ENCODE results near the gene HOXC12.

HOXC12 gene

DNA sequence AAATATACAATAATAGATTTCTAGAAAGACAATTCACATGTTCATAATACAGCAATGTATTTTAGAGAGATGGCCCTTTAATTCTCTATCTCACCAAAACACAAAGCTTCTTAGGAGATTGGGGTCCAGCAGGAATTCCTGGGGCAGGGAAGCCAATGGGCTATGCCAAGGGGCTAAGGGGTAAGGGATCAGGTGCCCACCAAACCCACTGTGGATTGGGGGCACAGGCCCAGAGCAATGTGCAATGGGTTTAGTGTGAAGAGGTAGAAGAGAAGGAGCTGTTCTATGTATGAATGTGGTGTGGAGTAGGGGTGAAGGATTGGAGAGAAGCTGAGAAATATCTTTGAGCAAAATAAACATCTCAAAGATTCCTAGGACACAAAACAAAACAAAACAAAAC is 13.5 kb upstream of the HOXC12 start:
- no peak for FAIRE-seq

DNA sequence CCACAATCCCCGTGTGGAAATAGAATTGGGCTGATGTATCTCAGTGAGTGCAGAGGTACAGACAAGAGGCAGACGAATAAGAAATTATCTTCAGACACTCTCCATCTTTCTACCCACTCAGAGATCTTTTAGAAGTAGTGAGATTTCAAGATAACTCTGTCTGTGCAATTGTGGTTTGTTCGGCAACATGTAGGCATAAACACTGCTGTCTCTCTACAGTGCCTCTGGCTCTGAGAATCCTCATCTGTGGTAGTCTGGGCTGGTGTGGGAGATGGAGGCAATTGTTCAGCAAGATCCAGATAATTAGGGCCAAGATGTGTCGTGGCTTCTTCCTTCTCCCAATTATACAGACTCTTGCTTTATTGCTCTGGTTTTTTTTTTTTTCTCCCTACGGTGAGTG is 13.0 kb upstream of the HOXC12 start:
- FAIRE-seq: no peak

DNA sequence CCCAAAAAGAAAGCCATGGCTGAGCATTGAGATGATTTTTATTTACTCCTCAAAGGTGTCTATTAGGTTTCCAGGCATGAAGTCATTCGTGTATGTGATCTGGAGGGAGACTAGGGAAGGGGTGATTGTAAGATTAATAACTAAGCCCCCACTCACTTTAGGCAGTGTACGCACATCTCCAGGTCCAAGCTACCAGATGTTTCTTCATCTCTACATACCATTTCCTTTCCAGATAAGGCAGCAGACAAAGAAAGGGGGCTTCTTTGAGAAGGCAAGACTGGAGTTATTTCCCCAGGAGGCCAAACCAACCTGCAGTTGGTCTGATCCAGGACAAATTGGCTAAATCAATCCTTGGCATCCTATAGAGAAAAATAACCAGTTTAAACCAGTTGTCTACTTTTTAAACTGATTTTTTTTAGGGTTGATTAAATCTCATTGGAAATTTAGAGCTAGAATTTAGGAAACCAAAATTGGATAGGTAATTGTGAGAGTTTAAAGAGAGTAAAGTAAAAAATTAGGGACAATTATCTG is 12.2 kb upstream of the HOXC12 start:
- FAIRE-seq: no peak

DNA sequence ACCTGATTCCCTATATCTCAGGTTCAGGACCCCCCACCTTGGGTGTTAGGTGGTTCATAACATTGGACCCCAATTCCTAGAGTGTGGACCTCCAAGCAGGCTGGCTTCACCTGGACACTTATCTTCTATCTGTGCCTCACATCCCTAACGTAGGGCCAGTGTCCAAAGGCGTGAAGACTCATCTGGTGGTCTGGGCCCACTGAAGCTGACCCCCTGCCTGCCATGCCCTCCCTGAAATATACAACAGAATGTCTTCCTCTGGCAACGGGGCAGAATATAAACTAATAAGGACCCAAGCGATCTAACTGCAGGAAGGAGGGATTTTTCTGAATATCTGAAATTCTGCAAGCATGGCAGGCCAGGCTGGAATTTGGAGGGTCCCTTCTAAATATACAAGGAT is 10.5 kb upstream of the HOXC12 start:
- FAIRE-seq: no peak

DNA sequence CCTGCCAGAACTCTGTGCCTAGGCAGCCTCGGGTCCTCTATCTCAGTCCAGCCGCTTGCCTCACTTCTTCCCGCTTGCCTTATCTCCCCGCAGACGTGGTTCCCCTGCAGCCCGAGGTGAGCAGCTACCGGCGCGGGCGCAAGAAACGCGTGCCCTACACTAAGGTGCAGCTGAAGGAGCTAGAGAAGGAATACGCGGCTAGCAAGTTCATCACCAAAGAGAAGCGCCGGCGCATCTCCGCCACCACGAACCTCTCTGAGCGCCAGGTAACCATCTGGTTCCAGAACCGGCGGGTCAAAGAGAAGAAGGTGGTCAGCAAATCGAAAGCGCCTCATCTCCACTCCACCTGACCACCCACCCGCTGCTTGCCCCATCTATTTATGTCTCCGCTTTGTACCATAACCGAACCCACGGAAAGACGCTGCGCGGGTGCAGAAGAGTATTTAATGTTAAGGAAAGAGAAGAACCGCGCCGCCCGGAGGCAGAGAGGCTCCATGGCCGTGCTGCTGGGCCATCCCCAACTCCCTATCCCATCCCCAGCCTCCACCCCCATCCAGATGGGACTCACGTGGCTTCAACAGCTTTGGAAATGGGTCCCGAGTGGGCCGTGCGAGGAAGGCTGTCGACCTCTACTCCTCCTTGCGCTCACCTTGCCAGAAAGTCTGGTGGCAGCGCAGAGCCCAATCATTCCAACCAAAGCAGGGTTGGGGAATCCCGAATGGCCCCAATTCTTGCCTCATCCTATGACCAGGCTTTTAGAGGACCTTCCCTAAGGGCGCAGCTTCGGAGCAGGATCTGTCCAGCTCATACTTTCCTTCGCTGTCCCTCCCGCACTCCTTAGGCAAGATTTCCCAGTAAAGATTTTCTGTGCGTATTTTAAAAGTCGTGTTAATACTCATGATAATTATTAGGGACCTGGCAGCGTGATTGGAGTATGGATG is 9.5 kb upstream of the HOXC12 start:
- FAIRE-seq: no peak

DNA sequence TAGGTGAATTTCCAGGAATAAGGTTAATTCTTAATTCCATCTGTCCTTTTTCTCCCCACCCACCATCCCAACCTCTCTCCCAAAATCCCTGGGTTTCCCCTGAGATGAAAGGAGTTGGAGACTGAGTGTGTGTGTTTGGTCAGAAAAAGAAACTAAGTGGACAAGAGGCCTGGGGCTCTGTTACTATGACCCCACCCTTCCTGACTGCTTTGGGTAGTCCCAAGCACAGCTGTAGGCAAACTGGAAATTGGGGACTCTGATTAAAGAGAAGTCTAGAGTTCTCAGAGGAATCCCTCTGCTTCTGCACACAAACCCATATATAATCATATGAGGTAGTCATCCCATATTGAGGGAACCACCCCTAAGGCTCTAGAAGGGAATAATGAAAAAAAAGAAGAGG is 7.0 kb upstream of the HOXC12 start:
- FAIRE-seq: no peak

DNA sequence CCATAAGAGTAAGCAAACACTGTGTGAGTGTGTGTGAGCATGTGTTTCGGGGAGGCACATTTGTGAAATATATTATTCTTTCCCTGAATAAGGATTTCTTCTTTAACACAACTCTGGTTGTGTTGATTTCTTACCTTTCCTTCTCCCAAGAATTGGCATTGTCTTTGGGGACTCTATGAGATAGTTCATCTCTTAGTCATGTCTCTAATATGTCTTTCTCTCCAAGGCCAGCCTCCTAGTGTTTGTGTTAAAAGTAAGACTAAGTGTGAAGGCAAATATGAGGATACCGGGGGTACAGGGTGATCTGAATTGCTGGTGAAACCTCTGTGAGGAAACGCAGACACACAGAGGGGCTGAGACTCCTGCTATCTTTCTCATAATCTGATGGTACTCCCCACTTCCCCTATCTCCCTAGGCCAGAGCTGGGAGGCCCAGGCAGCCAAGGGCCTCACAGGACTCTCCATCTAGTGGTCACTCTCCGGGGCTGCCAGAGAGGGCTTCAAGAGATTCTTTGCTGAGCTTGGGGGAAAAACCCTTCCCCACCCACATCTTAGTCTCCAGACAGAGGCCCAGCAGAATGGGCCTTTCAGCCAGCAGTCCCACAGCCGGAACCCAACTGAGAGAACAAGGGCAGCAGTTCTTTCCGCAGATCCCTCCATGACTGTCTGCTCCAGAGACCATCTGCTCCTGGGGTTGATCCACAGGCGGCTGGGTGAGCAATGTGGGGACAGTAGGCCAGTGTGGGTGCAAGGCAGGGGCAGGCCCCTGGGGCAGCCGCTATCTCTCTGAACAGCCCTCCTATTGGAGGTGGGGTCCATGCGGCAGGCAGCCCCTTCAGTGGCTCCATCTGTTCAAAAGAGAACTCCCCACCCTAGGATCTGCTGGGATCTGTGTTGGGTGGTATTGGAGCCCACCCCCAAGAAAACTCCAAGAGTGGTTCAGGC is 5.8 kb upstream of the HOXC12 start:
- FAIRE-seq: no peak

DNA sequence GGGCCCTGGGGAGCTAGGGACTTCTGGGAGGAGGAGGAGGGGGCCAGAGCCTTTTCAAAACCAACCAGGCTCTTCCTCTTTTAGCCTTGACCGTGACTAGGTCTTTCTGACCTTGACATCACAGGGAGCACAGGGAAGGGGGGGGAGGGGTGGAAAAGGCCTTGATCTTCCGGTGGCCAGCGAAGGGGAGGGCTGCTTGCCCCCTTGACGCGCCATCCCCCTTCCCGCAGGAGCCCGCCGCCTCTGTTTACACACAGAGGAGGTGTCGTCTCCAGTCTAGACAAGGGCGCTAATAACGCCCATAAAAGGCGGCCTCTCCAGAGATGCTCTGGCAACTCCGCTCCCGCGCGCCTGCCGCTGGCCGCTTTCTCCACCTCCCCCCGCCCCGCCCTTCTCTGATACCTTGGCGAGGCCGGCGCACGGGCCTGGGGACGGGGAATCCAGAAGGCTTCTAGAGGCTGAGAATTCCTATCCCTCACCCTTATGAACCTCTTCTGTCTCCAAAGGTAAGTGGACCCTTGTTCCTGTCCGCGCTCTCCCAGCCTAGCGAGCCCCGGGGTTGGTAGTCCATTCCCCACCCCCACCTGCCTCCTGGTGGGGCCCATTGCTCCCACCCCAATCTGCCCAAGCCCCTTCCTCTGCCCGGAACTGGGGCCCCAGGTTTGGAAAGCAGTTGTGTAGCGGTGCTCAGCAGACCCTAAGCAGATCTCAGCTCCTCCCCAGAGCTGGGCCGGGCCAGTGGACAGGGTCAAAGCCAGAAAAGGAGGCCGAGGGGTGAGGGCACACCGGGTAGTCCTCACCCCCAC is 4.9 kb upstream of the HOXC12 start:
- FAIRE-seq: no peak

DNA sequence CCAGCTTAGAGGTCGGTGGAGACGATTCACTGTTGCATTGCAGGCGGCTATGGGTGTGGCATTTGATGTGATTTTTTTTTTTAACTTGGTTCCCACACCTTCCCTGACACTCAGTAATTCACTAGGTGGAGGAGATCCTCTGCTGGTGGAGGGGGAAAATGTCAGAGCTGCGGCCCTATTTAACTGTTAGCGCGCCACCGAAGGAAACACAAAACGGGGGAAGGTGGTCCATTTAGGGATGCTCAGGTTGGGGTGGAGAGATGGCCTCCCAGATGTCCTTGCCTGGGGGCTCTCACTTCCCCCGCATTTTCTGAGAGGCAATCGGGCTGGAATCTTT is 4.3 kb upstream of the HOXC12 start:
- no peak for FAIRE-seq

DNA sequence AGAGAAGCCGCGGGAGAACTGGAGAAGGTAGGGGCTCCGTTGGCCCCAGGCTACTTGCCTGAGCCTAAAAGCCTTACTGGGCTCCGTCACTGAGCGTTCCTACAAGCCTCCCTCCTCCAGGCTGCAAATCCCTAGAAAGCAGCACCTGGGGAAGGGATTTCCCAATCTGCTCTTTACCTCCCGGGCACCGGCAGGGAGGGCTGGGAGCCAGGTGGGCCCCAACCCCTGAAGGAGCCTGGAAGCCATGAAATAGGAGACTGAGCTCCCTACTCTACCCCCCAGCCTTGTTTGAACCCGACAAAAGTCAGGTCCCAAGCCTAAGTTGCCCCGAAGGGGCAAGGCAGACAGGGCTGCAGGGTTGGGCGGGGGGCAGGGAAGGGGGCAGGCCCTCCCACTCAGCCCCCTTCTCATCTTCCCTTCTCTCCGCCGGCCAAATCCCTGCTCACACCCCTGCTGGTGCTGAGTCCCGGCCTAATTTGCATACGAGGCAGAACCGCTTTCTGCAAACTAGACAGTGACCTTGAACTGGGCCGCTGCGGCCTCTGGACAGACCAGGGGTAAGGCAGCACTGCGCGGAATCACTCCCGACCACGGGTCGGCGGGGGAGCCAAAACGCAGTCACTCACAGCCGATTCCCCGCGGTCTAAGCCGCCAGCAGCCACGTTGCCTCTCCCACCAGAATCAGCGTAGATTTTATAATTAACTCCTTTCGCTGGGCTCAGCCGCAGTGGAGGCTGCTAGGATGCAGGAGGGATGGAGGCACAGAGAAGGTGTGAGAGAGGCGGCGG is 3.7 kb upstream of the HOXC12 start:
- FAIRE-seq: no peak

DNA sequence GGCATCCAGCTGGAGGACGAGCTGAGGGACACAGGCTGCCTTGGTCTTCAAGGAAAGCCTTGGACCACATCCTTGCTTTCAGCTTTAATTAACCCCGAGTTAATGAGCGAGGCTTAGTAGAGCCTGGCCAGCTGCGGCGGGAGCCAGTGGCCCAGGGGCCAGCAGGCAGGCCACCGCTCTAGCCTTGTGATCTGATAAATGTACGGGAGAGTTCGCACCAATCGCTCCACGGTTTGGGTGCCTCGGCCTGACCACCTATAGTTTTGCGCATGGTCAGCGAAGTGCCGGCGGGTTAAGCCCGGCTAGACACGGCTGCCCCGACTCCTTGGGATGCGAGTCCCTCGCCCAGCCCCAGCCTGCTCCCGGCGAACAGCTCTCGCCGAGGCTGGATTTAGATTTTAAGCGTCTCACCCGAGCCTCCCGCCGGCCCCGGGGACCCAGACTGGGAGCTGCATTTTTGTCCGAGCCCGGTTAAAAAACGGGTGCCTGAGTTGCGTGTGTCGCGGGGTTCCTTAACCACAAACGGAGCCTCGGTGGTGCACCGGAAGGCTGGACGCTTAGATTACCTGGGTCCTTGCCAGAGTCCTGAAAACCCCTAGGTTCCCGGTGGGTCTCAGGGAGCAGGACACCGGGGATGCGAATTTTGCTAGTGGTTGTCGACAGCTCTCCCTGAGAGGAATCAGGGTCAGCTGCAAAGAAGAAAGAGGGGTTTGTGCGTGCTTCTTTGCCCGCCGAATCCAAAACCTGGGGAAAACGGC is 2.9 kb upstream of the HOXC12 start:
- no peak for FAIRE-seq

DNA sequence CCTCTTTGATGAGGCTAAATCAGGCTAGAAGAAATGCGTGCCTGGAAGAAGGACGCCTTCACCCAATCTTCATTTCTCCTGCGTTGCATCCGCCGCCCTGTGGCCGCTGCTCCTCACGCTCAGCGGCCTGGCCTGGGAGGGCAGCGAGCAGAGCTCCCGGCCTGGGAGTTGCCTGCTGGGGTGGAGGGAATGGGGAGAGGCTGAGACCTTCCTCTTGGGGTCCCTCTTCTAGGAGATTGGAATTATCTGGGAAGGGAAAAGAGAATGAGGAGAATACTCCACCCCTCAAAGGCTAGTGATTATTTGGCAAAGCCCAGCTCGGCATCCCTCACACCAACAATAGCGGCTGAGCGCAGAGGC is 2.4 kb upstream of the HOXC12 start:
- FAIRE-seq: no peak

DNA sequence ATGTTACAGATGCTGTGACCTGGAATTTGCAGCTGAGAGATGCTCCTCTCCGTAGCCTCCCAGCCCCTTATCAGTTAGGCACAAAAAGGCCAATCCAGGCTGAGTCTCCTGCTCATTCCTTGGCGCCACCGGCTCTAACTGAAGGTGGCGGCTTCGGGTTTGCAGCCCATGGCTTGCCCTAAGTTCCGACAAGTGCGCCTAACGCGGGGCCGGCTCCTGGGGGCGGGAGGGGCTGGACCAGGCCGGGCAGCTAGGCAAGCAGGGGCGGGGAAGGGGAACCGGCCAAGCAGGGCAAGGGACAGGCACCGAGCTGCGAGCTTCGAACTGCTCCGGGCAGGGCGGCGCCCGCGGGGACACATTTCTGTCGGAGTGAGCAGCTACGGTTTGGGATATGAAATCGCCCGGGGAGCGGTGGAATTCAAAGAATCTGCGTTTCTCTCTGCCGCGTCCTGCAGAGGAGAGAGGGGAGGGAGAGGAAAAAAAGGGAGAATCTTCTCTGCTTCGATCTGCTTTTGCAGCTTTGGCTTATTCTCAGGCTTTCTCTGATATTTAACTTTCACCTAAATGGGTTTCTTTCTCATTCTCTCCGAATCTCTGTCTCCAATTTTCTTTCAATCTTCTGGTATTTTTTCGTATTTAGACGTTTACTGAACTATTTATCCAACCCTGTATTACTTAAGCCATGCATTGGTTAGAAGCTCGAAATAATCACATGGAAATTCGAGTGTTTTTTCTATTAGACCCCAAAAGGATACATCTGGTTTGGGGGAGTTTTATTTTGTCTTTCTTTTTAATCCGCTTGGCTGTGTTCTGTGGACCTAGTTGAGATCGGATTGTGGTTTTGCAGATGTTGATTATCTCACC is 1.6 kb upstream of the HOXC12 start:
- no peak for FAIRE-seq

DNA sequence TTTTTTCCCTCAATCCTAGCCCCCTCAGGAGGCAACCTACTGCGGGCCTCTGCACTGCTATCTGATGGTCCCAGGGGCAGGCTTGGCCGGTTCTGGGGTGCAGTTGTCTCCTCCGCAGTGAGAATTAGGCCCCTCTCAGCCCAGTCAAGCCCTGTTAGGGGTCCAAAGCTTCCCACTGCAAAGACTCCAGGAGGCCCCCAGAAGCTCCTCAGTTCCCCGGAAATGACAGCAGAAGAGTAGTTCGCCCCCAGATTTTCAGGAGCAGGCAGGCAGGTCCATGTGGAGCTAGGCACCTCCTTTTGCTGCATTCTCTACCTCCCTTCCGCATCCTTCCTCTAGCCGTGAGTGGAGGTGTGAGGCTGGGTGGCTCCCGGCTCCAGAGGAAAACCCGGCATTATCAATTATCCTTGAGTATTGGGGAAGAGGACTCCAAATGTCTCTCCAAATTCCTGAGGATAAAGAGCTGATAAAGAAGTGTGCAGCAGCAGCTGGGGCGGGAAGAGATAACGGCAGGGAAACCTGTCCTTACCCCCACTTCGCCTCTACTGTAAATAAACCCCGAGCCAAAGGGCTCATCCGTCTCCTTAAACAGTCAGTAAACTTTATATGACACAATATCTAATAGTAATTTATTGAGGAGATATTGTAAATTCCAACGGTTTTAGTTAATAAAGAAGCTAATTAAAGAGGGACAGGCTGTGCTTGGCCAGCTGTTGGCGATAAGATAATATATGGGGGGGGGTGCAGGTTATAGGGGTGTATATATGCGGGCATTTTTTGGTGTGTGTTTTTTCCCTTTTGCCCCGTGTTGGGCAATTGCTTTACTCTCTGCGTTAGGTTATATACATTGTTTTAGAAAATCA is 641 bp upstream of the HOXC12 start:
- FAIRE-seq: no peak

DNA sequence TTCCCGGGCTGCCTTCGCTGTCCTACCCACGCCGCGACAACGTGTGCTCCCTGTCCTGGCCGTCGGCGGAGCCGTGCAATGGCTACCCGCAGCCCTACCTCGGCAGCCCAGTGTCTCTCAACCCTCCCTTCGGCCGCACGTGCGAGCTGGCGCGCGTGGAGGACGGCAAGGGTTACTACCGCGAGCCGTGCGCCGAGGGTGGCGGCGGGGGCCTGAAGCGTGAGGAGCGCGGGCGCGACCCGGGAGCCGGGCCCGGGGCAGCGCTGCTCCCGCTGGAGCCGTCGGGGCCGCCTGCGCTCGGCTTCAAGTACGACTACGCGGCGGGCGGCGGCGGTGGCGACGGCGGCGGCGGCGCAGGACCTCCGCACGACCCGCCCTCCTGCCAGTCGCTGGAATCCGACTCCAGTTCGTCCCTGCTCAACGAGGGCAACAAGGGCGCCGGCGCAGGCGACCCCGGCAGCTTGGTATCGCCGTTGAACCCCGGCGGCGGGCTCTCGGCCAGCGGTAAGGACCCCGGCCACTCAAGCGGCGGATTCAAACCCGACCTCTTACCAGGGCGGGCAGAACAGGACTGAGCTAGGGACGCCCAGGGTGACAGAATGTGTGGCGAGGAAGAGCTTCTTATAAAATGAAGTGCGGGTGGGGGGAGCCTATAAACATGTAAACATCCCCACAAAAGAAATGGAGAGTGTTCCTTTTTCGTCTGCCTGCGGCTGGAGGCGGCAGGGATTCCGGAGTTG is 503 bp downstream of the HOXC12 start:
- no peak for FAIRE-seq

DNA sequence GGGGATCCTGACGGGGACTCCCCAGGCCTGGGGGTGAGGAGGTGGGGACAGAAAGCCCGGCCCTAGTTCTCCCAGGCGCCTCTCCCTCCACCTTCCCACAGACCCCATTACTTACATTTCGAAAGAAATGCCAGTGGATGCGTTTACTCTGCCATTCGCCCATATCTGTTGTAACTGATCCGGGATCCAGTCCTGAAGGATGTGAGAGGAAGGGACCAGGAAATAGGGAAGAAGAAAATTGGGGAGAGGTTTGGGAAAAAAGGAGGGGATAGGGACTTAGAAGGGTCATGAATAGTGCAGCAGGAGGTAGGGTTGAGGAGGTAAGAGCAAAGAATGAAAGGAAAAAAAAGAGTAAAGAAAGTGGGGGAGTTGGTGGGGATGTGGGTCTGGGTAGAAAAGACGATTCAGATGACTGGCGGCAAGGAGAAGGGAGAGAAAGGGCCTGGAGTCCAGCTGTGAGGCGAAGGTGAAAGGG is 1.1 kb downstream of the HOXC12 start:
- FAIRE-seq: no peak

DNA sequence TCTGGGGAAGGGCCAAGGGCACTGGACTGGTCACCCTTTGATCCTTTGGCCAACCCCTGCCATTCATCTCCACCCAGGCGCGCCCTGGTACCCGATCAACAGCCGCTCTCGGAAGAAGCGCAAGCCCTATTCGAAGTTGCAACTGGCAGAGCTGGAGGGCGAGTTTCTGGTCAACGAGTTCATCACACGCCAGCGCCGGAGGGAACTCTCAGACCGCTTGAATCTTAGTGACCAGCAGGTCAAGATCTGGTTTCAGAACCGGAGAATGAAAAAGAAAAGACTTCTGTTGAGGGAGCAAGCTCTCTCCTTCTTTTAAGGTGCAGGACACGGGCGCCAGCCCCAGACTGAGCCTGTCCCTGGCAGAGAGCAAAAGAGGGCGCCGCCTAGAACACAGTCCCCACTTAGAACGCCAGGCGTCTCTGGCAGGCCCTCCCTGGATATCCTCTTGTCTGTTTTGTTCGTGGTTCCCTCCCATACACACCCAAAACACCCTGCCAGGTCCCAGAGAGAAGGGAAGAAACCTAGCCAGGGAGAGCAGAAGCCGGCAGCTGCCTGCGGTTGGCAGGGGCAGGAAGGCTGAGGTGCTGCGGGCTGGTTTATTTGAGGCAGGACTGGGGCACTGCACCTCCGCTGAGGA is 1.7 kb downstream of the HOXC12 start:
- FAIRE-seq: no peak

Data from endometrium (tissue), 2 donors.